HG03064 (cell line): Measurements from ENCODE around the gene AP2B1.
"Not testable (repeated sequence)": the region's sequence is repeated elsewhere in the genome, so short reads cannot be mapped to it uniquely, and the experiment has no call there.

ENCODE experiments used
- ATAC-seq: cut with Tn5 transposase; IDR thresholded peaks from one replicate; pipeline ENCODE4 v1.9.1; 2021; ENCODE audit warnings: low read depth; ENCODE audit not compliant: unreplicated experiment

Gene AP2B1

DNA sequence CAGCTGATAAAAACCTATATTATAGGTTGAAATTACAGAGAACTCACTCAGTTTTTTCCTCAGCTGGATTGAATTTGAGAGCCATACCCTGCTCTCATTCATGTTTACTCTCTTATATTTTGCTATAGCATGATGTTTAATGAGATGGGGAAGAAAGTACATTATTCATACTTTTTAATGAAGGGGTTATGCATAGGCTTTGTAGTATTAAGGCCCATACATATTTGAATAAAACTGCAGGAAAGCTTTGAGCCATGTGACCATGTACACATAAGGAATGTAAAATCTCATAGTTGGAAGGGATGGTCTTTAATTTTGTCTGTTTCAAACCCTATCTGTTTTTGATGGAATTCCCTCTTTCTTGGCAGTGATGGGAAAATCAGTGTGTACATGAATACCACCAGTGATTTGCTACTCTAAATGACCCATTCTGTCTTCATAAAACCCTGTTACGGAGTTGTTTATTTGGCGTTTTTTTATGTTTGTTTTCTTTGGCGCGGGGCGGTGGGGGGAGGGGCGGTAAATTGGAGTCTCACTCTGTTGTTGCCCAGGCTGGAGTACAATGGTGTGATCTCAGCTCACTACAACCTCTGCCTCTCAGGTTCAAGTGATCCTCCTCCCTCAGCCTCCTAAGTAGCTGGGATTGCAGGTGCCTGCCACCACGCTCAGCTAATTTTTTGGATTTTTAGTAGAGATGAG lies 105.5 kb downstream of the AP2B1 start:
- no peak for ATAC-seq

DNA sequence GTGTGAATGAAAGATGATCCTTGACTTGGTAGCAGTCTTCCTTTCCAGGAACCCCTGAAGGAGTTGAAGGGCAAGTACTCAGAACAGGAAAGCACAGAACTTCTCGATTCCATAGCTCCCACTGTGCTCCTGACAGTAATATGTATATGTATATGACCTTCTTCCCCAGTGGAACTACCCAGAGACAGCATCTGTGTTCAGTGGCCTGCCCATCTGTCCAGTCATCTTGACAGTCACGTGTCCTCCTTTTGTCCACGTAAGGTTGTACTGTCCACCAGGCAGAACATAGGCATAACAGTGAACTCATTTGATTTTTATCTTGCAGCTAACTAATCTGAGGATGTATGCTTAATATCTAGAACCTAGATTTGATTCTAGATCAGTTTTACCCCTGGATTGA lies 106.5 kb downstream of the AP2B1 start:
- ATAC-seq, result no peak

DNA sequence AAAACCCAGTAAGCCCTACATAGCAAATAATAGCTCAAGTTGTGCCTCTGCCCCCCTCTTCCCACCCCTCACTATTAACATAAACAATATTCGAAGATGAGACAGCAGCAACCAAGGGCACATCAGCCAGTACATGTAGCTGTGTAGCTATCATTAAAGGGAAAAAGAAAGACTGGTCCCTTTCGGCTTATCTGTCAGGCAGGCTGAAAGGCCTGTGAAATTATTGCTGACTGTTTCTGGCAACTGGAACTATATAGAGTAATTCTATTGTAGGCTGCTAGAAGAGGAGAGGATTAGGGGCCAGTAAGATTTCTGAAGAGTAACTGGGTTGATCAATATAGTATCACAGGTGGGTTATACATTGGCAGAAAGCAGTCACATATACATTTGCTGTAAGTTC lies 107.8 kb downstream of the AP2B1 start:
- no peak for ATAC-seq

DNA sequence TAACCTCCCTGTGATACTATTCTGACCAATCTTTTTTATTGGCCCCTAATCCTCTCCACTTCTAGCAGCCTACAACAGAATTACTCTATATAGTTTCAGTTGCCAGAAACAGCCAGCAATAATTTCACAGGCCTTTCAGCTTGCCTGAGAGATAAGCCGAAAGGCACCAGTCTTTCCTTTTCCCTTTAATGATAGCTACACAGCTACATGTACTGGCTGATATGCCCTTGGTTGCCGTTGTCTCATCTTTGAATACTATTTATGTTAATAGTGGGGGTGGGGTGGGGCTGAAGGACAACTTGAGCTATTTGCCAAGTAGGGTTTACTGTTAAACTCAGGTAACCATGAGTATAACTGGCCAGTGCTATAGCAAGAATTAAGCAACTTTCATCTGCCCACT lies 108.5 kb downstream of the AP2B1 start:
- no peak for ATAC-seq

DNA sequence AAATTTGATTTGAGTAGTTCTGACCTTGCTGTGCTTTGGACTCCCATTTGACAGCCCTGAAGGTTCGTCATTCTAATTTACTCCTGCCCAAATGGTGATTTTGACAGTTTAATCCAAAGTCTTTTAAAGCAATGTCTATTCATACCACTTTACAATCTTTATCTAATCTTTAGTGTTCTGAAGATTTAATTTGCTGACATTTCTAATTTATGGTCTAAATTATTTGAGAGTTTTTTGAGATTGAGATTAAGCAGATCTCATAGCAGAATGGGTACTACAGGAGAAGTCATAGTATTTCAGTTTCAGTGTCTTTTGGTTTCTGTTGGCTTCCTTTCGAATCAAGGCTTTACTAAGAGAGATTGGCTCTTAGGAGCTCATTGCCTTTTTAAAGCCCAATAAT lies 111.7 kb downstream of the AP2B1 start:
- no peak for ATAC-seq

DNA sequence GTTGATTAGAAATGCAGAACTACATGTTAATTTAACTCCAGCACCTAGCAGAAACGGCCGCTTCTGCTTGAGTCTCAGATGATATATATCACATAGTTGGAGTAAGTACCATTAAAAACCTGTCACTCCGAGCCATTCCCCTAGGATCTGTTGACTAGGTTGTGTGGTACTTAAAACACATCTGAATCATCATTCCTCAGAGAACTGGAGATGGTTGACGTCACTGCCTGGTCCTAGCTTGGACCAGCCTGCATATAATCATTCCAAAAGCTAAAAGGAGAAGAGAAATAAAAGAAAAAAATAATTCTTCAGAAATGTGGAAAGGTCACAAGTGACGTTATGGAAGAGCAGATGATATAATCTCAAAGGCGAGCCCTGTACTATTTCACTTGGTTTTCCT lies 113.0 kb downstream of the AP2B1 start:
- no peak for ATAC-seq

DNA sequence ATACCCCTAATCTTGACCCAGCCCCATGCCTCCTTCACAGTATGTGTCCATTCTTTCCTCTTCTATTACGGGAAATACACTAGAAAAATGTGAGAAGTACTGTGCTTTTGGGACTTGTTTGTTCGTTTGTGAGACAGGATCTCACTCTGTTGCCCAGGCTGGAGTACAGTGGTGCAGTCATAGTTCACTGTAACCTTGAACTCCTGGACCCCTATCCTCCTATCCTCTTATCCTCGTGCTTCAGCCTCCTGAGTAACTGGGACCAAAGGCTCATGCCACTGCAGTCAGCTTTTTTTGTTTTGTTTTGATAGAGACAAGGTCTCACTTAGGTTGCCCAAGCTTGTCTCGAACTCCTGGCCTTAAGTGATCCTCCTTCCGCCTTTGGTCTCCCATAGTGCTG lies 114.4 kb downstream of the AP2B1 start:
- no peak for ATAC-seq

DNA sequence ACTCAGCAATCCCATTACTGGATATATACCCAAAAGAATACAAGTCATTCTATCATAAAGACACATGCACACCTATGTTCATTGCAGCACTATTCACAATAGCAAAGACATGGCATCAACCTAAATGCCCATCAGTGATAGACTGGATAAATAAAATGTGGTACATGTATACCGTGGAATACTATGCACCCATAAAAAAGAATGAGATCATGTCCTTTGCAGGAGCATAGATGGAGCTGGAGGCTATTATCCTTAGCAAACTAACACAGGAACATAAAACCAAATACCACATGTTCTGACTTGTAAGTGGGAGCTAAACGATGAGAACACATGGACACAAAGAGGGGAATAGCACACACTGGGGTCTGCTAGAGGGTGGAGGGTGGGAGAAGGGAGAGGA lies 116.2 kb downstream of the AP2B1 start:
- ATAC-seq, result not testable (repeated sequence)

DNA sequence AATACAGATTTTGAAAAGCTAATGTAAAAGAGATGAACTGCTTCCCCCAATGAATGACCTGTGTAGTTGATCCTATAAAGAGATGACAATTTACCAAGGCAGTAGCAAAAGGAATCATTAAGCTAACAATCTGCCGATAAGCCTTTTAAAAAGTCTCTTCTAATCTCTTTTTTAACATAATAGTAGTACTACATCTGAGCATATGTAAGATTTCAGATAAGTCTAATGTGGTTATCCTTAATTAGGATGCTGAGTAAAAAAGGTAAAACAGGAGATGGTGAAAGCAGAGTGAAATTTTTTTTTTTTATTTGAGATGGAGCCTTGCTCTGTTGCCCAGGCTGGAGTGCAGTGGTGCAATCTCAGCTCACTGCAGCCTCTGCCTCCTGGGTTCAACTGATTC lies 118.1 kb downstream of the AP2B1 start:
- ATAC-seq, result no peak

DNA sequence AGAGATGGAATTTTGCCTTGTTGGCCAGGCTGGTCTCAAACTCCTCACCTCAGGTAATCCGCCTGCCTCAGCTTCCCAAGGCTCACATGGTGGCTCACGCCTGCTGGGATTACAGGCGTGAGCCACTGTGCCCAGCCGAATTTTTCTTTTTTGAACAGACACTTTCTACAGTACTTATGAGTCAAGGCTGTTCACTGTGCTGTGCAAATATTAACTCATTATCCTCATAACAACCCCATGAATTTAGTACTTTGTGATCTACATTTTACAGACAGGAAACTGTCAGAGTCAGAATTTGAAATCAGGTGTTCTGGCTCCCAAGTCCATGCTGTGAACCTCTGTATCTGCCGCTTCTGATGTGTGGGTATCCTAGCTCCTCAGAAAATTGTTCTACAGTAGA lies 118.6 kb downstream of the AP2B1 start:
- ATAC-seq, result no peak

DNA sequence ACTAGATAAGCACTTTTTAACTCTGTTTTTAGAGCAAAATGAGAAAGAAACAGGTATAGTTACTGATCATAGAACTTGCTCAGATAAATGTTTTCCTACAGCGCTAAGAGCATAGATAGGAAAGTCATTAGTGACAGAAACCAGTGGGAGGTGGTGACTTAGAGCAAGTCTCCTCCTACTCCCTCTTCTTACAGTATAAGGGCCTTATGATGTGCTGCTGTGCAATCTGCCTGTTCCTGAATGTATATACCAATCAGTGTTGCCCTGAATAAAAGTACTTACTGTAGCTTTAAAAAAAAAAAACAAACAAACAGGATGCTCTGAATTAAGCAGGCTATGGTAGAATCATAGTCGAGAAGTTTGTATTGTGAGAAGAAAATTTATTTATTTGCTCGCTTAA lies 121.0 kb downstream of the AP2B1 start:
- no peak for ATAC-seq

DNA sequence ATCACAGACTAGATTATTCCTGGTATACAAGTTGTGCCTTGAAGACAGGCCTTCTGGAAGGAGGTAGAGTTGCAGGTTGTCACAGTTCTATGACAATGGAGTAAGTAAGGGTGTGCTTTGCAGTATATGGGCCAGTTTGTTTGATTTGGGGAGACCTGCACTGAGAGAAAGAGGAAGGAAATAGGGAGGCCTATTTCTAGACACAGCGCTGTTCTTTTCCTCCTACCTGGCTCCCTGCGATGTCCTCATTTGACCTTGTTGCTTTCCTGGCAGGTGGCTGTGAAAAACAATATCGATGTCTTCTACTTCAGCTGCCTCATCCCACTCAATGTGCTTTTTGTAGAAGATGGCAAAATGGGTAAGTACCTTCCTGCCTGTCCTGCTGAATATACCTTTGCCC lies 121.8 kb downstream of the AP2B1 start:
- ATAC-seq, result no peak

DNA sequence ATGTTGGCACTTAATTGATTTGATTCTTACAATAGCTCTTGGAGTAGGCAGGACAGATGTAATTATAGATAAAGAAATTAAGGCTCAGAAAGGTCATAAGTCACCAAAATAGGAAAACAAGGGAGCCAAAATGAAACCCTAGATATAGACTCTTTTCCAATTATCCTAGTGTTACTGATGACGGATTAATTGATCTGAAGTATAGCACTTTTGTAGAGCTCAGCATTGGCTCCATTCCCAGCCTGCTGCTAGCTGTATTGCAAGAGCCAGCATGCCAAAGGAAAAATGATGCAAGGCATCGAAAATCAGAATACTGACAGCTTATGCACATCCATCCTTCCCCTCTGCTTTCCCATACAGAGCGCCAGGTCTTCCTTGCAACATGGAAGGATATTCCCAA lies 122.8 kb downstream of the AP2B1 start:
- ATAC-seq, result no peak

DNA sequence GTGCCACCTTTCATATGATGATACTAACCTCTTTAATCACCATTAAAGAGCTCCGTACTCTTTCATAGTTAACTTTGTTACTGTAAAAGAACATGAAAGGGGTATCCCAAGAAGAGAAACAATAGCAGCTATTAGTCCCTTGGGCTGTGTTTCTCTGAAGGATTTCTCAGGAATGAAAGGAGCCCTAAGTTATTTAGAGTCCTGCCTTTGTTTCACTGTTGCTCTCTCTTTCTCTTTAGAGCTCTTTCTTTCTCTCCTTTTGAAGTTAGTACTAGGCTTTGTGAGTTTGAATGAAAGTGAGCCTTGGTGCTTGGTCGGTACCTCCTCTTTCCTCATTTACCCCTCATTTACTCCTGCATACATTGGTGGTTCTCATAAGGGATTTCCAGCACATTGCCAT lies 123.8 kb downstream of the AP2B1 start:
- no peak for ATAC-seq

DNA sequence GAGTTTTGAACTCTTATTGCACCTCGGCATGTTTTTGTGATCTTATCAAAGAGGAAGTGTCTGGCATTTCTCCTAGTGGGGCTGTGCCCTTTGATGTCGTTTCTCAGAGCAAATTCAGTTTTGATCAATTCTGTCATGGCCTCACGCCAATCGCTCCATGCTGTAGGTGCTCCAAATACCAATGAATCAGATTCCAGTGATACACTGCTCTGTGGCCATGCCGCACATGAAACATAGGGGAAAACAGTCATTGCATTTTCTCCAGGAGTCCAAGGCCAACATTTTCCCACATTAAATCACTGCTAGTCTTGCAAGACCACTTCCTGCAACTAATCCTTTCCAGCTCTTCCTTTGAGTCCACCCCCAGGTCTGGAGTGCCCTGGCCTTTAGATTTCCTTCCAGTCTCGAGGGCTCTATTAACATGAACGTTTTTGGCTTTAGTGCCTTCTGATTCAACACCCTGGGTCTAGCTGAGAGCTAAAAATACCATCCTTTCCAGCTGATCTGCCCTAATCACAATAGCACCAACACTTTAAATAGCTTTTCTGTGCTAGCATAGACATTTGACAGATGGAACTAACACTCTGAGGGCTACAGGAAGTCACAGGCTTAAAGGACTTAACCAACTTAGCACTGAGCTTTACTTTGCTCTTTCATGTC lies 126.1 kb downstream of the AP2B1 start:
- ATAC-seq, result no peak

DNA sequence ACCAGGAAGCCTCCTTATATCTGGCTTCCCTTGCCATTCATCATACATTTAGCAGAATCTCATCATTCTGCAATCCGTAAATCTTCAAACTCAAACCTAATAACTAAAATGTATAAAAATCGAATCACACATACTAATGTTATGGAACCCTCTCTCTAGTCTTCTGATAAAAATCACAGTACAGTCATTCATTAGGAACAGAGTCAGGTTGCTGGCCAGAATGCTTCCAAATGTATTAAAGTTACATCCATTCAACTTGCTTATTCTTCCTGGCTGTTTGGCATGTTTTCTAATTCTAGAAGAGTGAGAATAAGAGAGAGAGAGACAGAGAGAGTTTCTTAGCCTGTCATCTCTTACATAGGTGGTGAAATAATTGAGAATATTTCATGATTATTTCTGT lies 127.9 kb downstream of the AP2B1 start:
- ATAC-seq, result no peak

DNA sequence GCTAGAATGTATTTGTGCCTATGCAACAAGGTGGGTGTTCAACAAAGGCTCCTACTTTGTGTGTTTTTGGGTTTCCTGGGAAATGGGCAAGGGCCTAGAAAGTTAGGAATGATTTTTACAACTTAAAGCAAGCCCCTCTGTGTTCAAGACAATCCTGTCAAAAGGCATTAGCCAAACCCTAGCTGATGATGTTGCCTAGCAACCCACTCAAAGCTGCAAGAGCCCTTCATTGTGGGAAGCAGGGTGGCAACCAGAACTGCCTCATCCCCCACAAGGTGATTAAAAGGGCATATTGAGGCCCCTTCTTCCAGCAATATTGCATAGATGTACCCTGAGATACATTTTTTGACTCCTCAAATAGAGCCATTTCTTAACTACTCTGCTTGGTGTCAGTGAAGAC lies 128.3 kb downstream of the AP2B1 start:
- ATAC-seq, result no peak

DNA sequence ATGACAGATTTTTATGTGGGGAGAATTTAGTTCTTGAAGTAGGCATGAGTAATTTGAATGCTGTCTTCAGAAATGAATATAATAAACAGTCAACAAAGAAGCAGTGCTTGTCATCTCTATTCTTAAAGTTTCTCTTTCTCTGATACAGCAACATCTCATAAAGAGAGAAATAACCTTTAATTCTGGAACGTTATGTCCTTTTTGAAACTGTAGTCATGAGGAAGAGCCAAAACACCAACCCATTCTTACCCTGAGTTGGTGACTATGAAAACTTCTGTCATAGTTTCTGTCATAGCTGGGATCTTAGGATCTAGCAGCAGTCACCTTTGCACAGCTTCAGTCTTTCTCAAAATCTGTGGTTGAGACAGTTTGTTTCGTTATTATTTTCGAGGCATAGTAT lies 129.1 kb downstream of the AP2B1 start:
- no peak for ATAC-seq

DNA sequence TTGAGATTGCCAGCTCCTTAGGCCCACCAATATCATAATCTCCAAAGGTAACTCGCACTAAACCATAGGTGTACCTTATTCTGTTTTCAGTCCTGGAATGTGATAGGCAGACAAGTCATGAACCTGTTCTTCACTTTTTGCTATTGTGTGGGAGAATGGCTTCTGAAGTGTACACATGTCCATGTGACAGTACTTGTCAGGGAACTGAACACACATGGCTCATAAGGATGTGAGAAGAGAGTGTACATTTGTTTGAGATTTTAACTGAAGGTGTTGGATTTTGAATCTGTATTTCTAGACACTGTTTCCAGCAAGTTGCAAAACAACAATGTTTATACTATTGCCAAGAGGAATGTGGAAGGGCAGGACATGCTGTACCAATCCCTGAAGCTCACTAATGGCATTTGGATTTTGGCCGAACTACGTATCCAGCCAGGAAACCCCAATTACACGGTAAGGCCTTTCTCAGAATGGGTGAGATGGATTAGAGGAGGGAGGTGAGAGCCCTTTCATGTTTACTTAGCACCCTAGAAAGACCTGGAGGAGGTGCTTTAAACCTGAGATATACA lies 129.9 kb downstream of the AP2B1 start:
- no peak for ATAC-seq

DNA sequence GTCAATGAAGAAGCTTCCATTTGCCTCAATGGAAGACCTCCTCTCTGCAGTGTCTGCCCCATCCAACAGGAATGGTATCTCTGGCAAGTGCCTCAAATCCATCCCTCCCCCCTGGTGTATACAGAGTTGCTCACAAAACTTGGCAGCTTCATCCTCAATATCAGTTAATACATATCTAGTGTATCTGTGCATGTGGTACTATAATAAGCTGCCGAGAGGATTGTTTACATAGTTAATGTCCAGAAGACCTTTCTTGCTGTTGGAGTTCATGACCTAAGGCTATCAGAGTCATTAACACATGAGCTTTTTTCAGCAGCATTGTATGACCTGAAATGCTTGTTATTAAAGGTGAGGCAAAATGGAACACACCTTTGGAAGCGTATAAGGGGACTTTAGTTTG lies 130.4 kb downstream of the AP2B1 start:
- no peak for ATAC-seq

DNA sequence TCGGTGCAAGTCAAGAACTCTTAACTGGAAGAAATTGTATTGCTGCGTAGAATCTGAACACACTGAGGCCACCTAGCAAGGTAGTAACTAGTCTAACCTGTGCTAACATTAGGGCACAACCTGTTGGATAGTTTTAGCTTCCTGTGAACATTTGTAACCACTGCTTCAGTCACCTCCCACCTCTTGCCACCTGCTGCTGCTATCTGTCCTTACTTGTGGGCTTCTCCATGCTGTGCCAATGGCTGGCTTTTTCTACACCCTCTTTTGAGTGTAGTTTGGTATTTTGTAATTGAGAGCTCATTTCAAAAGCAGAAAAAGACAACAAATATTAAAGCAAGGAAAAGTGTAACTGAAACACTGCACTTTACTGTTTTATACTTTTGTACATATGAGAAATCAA lies 136.6 kb downstream of the AP2B1 start:
- ATAC-seq, result no peak

DNA sequence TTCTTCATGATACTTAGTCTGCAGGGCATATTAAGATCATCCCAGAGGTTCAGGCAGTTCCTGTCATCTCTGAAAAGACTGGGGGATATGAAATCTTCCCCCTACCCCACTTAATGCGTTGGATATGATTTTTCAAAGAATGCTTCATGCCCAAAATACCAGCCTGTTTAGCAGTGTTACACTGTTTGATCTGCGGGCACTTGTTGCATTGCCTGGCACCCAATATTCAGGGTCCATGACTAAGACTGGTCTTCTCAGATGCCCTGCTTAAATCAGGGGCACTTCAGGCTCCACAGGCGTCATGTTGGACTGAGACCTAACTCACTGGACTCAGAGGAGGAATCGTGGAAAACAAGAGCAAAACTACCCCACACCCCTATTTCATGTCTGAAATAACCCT lies 137.9 kb downstream of the AP2B1 start:
- ATAC-seq, result no peak
